G401.6 (cell line): ENCODE measurements around the gene TEX13D.

Source experiments
- FAIRE-seq: peaks from 2 replicates; lab custom pipeline; 2012; peaks lifted over from hg19 to GRCh38; lab: Jason Lieb, UNC

The TEX13D gene

DNA sequence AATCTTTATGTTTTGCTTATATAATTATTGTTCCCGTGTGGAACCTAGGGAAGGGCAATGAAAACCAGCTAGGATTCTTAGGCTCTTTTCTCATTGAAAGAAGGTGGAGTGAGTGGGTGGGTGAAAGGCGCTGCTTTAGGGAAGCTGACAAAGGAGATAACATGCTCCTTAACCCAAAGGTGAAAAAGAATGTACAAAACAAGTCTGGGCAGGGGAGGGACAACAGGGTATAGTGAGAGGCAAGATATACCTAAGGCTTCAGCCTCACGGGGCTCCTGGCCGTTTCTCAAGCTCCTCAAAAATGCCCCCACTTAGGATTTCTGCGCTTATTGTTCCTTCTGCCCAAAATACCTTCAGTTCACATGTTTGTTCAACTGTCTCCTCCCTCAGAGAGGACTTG, 15.7 kb downstream of the TEX13D start:
- FAIRE-seq: no peak

DNA sequence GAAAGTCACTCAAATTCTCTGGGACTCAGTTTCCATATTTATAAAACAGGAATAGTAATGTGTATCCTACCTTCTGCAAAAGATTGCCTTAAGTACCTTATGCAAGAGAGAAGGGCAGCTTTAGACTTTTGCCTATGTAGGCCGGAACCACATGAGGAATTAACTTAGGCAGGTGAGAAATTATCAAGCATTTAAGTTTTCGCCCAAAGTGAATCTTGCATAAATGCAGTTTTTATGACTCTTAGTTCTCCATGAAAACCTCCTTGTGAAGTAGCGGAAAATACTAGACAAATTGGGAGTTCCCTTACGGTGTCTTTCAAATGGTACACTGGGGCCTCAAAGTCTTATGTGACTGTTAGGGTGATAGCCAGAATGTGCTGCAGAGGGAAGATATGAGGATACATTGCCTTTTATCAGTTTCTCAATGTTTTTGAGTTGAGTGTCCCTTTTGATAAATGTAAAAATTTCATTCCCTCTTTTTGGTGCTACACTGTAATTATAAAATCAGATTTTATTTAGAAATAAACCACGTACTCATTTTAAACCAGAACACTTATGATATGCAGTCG, 16.5 kb downstream of the TEX13D start:
- no peak for FAIRE-seq

DNA sequence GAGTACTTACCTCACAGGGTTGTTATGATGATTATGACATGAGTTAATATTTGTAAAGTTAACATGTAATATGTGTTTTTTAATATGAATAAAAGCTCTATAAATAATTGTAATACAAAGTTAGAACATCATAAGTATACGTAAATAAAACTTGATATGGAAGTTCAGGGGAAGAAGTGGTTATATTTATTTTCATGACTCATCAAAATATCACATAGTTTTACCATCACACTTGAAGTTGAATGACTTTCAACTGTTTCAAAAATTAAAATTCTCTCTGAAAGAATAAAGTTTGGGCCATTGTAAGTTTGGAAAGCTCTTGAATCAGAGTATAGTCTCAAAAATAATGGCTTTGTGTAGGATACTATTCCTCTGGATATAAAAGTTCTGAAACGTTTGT, 22.2 kb downstream of the TEX13D start:
- no peak for FAIRE-seq

DNA sequence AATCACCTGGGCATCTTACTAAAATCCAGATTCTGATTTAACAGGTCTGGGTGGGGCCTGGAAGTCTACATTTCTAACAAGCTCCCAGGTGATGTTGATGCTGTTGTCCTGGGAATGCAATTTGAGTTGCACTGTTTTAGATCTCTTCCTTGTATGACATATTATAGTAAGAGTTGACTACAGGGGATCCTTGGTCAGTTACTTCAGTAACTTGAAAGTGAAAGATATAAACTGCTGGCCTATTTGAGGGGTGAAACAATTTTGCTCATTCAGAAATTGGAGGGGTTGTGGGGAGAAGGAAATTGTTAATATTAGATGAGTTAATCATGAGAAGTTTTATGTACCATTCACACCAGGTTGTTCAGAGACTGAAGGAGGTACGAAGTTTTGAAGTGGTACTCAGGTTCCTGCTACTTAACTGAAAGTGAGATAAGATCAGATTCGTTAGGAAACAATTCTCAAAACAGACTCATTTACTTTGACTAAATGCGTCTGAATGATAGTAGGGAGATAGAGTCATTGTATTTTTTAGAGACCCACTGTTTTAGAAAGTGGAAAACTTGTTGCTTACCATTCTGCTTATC, 26.4 kb downstream of the TEX13D start:
- FAIRE-seq: no peak

DNA sequence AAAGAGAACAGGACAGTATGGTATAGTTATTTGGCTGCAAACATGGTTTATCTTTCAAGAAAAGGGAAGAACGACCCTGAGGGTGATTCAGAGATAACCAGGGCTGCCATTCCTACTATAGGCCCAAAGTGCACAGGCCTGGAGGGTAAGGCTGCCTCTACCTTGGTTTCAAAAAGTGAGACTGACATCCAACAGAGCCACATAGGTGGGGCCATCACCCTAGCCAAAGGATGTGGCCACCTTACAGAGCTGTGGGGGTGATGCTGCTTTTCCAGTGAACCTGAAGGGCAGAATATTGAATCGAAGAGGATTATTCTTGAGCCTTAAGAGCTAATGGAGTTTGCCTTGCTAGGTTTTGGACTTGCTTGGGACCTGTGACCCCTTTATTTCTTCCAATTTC, 29.6 kb downstream of the TEX13D start:
- FAIRE-seq: no peak

DNA sequence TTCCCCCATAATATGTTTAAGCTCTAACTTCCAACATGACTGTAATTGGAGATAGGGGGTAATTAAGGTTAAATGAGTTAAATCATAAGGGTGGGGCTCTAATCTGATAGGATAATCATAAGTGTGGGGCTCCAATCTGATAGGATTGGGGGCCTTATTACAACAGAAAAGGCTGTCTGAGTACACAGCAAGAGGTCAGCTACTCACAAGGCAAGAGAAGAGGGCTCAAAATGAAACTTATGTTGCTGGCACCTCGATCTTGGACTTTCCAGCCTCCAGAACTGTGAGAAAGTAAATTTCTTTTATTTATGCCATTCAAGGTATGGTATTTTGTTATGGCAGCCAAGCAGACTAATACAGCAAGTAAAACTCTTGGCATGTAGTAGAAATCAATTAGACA, 30.3 kb downstream of the TEX13D start:
- no peak for FAIRE-seq

DNA sequence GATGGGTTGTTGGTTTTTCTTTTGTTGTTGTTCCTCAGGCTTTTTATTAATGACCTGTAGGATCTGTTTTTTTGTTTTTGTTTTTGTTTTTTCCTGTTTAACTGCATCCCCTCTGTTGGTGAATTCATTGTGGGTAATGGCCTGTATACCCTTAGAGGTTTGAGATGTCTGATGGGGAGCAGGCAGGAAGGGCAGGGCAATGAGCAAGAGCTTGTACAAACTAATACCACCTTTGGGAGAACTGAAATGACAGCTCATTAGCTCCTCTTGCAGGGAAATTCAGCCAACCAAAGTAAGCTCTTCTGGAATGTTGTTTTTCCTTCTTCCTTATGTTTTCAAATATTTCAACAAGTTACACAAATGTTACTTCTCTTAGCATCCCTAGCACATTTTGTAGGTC, 37.3 kb downstream of the TEX13D start:
- no peak for FAIRE-seq

DNA sequence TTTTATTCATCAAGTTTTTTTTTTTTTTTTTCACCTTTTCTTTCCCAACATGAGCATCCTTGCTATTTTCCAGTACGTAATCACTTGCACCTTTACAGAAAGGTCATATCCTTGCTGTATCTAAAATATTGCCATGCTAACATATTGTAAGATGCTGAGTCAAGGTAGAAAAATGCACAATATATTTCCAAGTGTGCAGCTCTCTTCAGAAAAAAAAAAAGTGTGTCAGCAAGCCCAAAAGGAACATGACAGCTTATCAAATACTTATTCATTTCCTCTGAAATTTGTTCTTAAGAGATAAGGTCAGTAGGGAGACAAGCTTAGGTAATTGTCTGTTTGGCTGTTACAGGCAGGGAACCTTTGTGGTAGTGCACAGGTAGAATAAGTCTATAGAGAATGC, 40.9 kb downstream of the TEX13D start:
- no peak for FAIRE-seq

DNA sequence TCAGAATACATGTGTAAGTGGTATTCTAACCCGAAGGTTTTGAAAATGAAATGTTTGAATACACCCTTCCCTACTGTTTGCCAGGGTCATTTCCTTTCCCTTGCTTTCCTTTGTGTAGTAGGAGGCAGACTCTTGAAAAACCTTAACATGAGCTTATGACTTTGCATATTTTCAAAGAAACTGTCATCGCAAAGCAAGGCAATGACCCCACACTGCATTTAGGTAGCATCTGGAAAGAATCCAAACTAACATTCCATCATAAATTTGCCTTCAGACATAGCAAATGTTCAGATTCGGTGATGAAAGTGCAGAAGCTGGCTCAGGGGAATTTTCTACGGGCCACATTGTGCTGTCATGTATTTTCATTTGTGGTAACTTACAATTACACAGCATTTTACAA, 46.2 kb downstream of the TEX13D start:
- no peak for FAIRE-seq

DNA sequence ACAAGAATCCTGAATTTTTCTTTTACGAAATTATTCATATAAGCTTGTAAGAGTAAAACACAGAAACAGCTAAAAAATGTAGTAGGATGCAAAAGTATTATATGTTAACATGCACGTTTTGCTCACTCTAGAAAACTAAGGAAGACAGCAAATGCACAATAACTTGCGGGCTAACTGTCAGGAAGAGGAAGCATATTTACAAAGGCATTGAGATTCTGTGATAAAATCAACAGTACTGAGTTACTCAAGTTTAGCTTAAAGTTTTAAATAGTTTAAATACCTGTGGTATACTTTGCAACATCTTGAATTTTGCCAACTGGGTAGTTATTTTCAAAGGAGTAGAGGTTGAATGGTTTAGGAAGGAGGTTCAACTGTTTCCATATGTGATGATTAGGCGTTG, 50.9 kb downstream of the TEX13D start:
- FAIRE-seq: no peak

DNA sequence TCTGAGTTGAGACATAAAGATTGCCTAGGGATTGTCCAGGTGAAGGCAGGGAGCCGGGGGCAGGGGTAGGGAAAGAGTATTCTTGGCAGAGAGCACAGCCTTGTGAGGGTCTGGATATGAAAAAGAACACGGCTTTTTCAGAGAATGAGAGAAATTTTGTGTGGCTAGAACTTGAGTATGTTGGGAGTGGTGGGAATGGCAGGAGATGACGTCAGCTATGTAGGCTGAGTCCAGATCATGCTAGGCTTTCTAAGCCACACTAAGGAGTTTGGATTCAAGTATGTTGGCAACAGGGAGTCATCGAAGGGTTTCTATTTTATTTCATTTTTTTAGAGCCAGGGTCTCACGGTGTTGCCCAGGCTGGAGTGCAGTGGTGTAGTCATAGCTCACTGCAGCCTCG, 53.9 kb downstream of the TEX13D start:
- FAIRE-seq: no peak
